Left renal pelvis (tissue), 4 donors: ENCODE data around the gene SLC5A10. TPM values are rescaled to one million over a fixed set of nuclear protein-coding genes. Genes with fewer than 3 reads are reported as not detected.
"Not testable (repeated sequence)": the region's sequence is repeated elsewhere in the genome, so short reads cannot be mapped to it uniquely, and the experiment has no call there.

Experiments
- DNase-seq, 4 donors: peaks; one replicate each; pipeline ENCODE4 v3.0.0-alpha.2; 2013; ENCODE audit warnings: low read depth in 4 of 4, low spot score in 3 of 4
- polyA plus RNA-seq, 4 donors: library from polyadenylated mRNA; unstranded; fragments of 120-200 nt; gene quantifications; one replicate each; pipeline ENCODE4 v1.2.1, GENCODE V29; 2013; ENCODE audit not compliant: insufficient read length in 4 of 4

SLC5A10 gene
- polyA plus RNA-seq, 4 donors = 0.15 to 0.64 (median 0.35) TPM

GRCh38 chr17:18946536-18946935 is 5.4 kb upstream of the SLC5A10 start:
- DNase-seq = no peak

GRCh38 chr17:18947866-18948265 is 4.1 kb upstream of the SLC5A10 start:
- no peak for DNase-seq

GRCh38 chr17:18948476-18949006 is 3.4 kb upstream of the SLC5A10 start:
- DNase-seq = no peak

- DNase-seq = no peak
These were observed 2.4 kb upstream of the SLC5A10 start for GRCh38 chr17:18949566-18949965.

GRCh38 chr17:18950346-18950745 is 1.6 kb upstream of the SLC5A10 start:
- DNase-seq = no peak

- DNase-seq = peak in 3 of 4 donors; percentile 40 to 57 (median 48)
These were observed 740 bp upstream of the SLC5A10 start for GRCh38 chr17:18950944-18951905.

- no peak for DNase-seq
These were observed 1.3 kb downstream of the SLC5A10 start for GRCh38 chr17:18953231-18953728.

GRCh38 chr17:18954321-18954720 is 2.4 kb downstream of the SLC5A10 start:
- no peak for DNase-seq

GRCh38 chr17:18955009-18955408 is 3.0 kb downstream of the SLC5A10 start:
- no peak for DNase-seq

- not testable (repeated sequence) for DNase-seq
These were observed 4.1 kb downstream of the SLC5A10 start for GRCh38 chr17:18956021-18956420.

- DNase-seq = no peak
These were observed 4.6 kb downstream of the SLC5A10 start for GRCh38 chr17:18956581-18956980.

- DNase-seq = no peak
These were observed 5.9 kb downstream of the SLC5A10 start for GRCh38 chr17:18957831-18958230.

GRCh38 chr17:18958611-18959010 is 6.6 kb downstream of the SLC5A10 start:
- DNase-seq = no peak

GRCh38 chr17:18959071-18959844 is 7.3 kb downstream of the SLC5A10 start:
- no peak for DNase-seq

GRCh38 chr17:18959845-18960240 is 7.9 kb downstream of the SLC5A10 start:
- no peak for DNase-seq

GRCh38 chr17:18960241-18960665 is 8.3 kb downstream of the SLC5A10 start:
- no peak for DNase-seq

GRCh38 chr17:18960803-18961511 is 9.0 kb downstream of the SLC5A10 start:
- peak in 1 of 4 donors; percentile 43 for DNase-seq

GRCh38 chr17:18961634-18962493 is 9.9 kb downstream of the SLC5A10 start:
- DNase-seq = no peak

GRCh38 chr17:18962494-18962815 is 10.5 kb downstream of the SLC5A10 start:
- no peak for DNase-seq
